ENCODE measurements around the gene ADD2. TPM values are rescaled to one million over a fixed set of nuclear protein-coding genes. Genes with fewer than 3 reads are reported as not detected.

Gene ADD2
- polyA plus RNA-seq, 10 donors, result 2.4 to 7.3 (median 3.2) TPM

- DNase-seq, result no peak
These were observed 62.7 kb downstream of the ADD2 start for GRCh38 chr2:70705160-70705850.

GRCh38 chr2:70703900-70704549 lies 64.0 kb downstream of the ADD2 start:
- peak; percentile 35 to 63 (median 35) for DNase-seq

GRCh38 chr2:70702711-70703395 lies 65.1 kb downstream of the ADD2 start:
- no peak for DNase-seq

- peak in 1 of 3 donors; percentile 41 for DNase-seq
These were observed 69.2 kb downstream of the ADD2 start for GRCh38 chr2:70698847-70699246.

- DNase-seq, result no peak
These were observed 70.2 kb downstream of the ADD2 start for GRCh38 chr2:70697603-70698383.

- no peak for DNase-seq
These were observed 71.9 kb downstream of the ADD2 start for GRCh38 chr2:70696142-70696541.

GRCh38 chr2:70692256-70692655 lies 75.7 kb downstream of the ADD2 start:
- no peak for DNase-seq

- DNase-seq, result no peak
These were observed 76.4 kb downstream of the ADD2 start for GRCh38 chr2:70691497-70692140.

- no peak for DNase-seq
These were observed 77.2 kb downstream of the ADD2 start for GRCh38 chr2:70690846-70691245.

GRCh38 chr2:70688427-70688826 lies 79.6 kb downstream of the ADD2 start:
- DNase-seq, result no peak

GRCh38 chr2:70687461-70687795 lies 80.6 kb downstream of the ADD2 start:
- DNase-seq, result no peak

GRCh38 chr2:70686577-70687460 lies 81.2 kb downstream of the ADD2 start:
- peak in 2 of 3 donors; percentile 34 to 82 for DNase-seq

- no peak for DNase-seq
These were observed 82.2 kb downstream of the ADD2 start for GRCh38 chr2:70685771-70686171.

GRCh38 chr2:70684846-70685622 lies 83.0 kb downstream of the ADD2 start:
- DNase-seq, result no peak

GRCh38 chr2:70683455-70683854 lies 84.5 kb downstream of the ADD2 start:
- DNase-seq, result no peak

- no peak for DNase-seq
These were observed 87.3 kb downstream of the ADD2 start for GRCh38 chr2:70680735-70681134.

- DNase-seq, result peak in 2 of 3 donors; percentile 4 to 33
These were observed 88.7 kb downstream of the ADD2 start for GRCh38 chr2:70679259-70679658.

GRCh38 chr2:70678576-70679143 lies 89.3 kb downstream of the ADD2 start:
- DNase-seq, result no peak

- no peak for DNase-seq
These were observed 91.5 kb downstream of the ADD2 start for GRCh38 chr2:70676301-70677035.

All from muscle of back (tissue), 11 donors.